Kidney epithelial cell (primary cell): ENCODE measurements around the gene EXOC3L4. TPM values are rescaled to one million over a fixed set of nuclear protein-coding genes. Genes with fewer than 3 reads are reported as not detected.

Experiments used
- DNase-seq: peaks from one replicate; pipeline ENCODE4 v3.0.0-alpha.2; 2010; ENCODE audit warnings: low read depth
- H3K27me3 ChIP-seq: 2 replicates; pipeline ENCODE4 v1.6.0; 2011; ENCODE audit warnings: low read length; ENCODE audit not compliant: control insufficient read depth, insufficient read depth
- H3K36me3 ChIP-seq: 2 replicates; pipeline ENCODE4 v1.5.1; 2011; ENCODE audit warnings: low read length; ENCODE audit not compliant: control insufficient read depth, insufficient read depth
- H3K4me3 ChIP-seq: 2 replicates; pipeline ENCODE4 v1.5.1; 2011; ENCODE audit warnings: low read depth, mild to moderate bottlenecking, control low read depth, low read length
- CTCF ChIP-seq: IDR thresholded peaks from 2 replicates; pipeline ENCODE4 v1.5.1; 2011; ENCODE audit warnings: mild to moderate bottlenecking, moderate library complexity, low read length, control low read depth, inconsistent platforms; ENCODE audit not compliant: insufficient read depth, poor library complexity, severe bottlenecking
- total RNA-seq: library from RNA; depleted of rRNA; stranded (reverse); fragments of >200 nt; gene quantifications from 2 replicates; pipeline ENCODE4 v1.2.3, GENCODE V29; 2015

EXOC3L4 gene
- total RNA-seq, 1 donor from 2014 or later, result 0.46 TPM

- no peak for TF ChIP-seq CTCF
- Histone ChIP-seq H3K27me3 (peaks cover 23% of the 10 kb centered on the region), H3K4me3 (no peak overlapping the region), H3K36me3 (no peaks in the 10 kb centered on the region)
- DNase-seq, result no peak
Measured at GRCh38 chr14:103107455-103107854, 12.9 kb downstream of the EXOC3L4 start.

- H3K36me3 ChIP-seq, result no peaks in the 10 kb centered on the region
- TF ChIP-seq CTCF, result no peak
- no peak for DNase-seq
- H3K27me3 ChIP-seq, result peaks cover 17% of the 10 kb centered on the region
- H3K4me3 ChIP-seq, result no peak overlapping the region
Measured at GRCh38 chr14:103107941-103108748, 13.6 kb downstream of the EXOC3L4 start.

GRCh38 chr14:103108749-103109207 lies 14.3 kb downstream of the EXOC3L4 start:
- peaks cover 11% of the 10 kb centered on the region for H3K27me3 ChIP-seq
- H3K36me3 ChIP-seq, result no peaks in the 10 kb centered on the region
- no peak for DNase-seq
- H3K4me3 ChIP-seq, result no peak overlapping the region
- TF ChIP-seq CTCF, result no peak

GRCh38 chr14:103109535-103110441 lies 15.3 kb downstream of the EXOC3L4 start:
- peaks cover 1% of the 10 kb centered on the region for H3K27me3 ChIP-seq
- no peaks in the 10 kb centered on the region for H3K36me3 ChIP-seq
- DNase-seq, result peak; percentile 86
- H3K4me3 ChIP-seq, result no peak overlapping the region
- TF ChIP-seq CTCF, result no peak

- Histone ChIP-seq H3K27me3 (no peaks in the 10 kb centered on the region), H3K4me3 (no peak overlapping the region), H3K36me3 (no peaks in the 10 kb centered on the region)
- DNase-seq, result no peak
- no peak for TF ChIP-seq CTCF
Measured at GRCh38 chr14:103110681-103111231, 16.2 kb downstream of the EXOC3L4 start.
